Activated CD4-positive, alpha-beta T cell treated with anti-CD3 and anti-CD28 coated beads for 36 hours (primary cell): ENCODE data around the gene HIVEP2. TPM values are rescaled to one million over a fixed set of nuclear protein-coding genes. Genes with fewer than 3 reads are reported as not detected.
A peak's percentile ranks its signal among the peaks of the same experiment; 100 is the strongest.

Experiments
- ATAC-seq: fragments of 200-7000 bp; cut with Tn5 transposase; one replicate; pipeline ENCODE4 v1.10.0; 2021; ENCODE audit warnings: mild to moderate bottlenecking, moderate library complexity
- CTCF ChIA-PET: fragments of 350-600 bp; sonication (Branson Sonifier 250); formaldehyde crosslinking; loops from one replicate; lab custom pipeline; 2021; ENCODE audit warnings: antibody characterized with exemption; lab: Charles Lee
- POLR2A ChIA-PET: fragments of 350-600 bp; sonication (Branson Sonifier 250); formaldehyde crosslinking; loops from one replicate; lab custom pipeline; 2021; ENCODE audit warnings: antibody characterized with exemption, inconsistent platforms; lab: Charles Lee
- DNase-seq: peaks from one replicate; pipeline ENCODE4 v3.0.0-alpha.2; 2020
- H3K27ac Mint-ChIP-seq: one replicate; pipeline ENCODE4 v1.8.0; 2021; ENCODE audit warnings: mixed read lengths
- H3K27me3 Mint-ChIP-seq: one replicate; pipeline ENCODE4 v1.8.0; 2021; ENCODE audit warnings: mixed read lengths
- H3K36me3 Mint-ChIP-seq: one replicate; pipeline ENCODE4 v1.8.0; 2021; ENCODE audit warnings: low read depth, mixed read lengths
- H3K4me1 Mint-ChIP-seq: one replicate; pipeline ENCODE4 v1.8.0; 2021; ENCODE audit warnings: mixed read lengths
- H3K4me3 Mint-ChIP-seq: one replicate; pipeline ENCODE4 v1.8.0; 2021; ENCODE audit warnings: mild to moderate bottlenecking, moderate library complexity, mixed read lengths
- H3K9me3 Mint-ChIP-seq: one replicate; pipeline ENCODE4 v1.8.0; 2021; ENCODE audit warnings: low read depth, mixed read lengths
- intact Hi-C, 2 experiments: fragments of 100-400 bp; cut with DNase I in 1 of 2; cut with micrococcal nuclease in 1 of 2; formaldehyde crosslinking; loops; one replicate each; pipeline versions ENCODE4 v1.14.2 to v1.15.1; 2022 to 2024; cut with DNase I, micrococcal nuclease
- total RNA-seq, 2 experiments: library from RNA; stranded (reverse); gene quantifications; one replicate each; pipeline ENCODE4 v1.2.3, GENCODE V29; 2021

HIVEP2 gene
- total RNA-seq, 2 experiments from 2014 or later = 30.7 to 33.6 TPM

DNA sequence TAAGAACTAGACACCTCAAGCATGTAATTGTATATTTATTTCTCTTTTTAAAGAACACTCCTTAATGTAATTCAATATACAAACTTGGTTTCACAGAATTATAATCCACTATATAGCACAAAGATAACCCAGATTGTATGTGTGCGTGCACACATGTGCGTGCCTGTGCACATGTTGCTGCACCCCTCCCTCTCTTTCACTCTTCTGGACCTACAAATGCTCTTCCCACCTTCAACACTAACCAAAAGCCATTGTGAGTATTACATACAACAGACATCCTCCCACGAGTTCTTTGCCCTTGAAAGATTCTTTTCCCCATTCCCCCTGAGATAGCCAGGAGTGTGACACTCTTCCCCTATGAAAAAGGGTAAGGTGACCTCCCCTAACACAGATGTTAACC lies 193.5 kb downstream of the HIVEP2 start:
- no peaks in the 10 kb centered on the region for H3K27me3 Mint-ChIP-seq
- H3K36me3 Mint-ChIP-seq = peaks cover 27% of the 10 kb centered on the region

DNA sequence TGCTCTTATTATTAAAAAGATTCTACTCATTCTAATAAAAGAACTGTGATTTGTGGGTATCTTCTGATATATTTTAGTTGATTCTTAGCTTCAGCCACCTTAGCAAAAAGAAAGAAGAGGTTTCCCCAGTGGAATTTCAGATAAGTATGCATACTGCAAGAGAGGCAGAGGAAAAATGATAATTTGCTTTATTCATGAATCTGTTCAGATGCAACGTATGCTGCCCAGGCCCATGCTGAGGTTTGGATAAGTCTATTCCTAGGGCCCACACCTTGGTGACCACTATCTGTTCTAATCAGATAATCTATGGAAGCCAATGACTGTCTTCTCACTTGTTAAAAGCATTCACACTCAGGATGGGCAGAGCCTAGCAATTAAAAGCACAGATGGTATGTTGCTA lies 194.0 kb downstream of the HIVEP2 start:
- Mint-ChIP-seq H3K36me3 (peaks cover 23% of the 10 kb centered on the region), H3K27me3 (no peaks in the 10 kb centered on the region), H3K27ac (no peak overlapping the region), H3K9me3 (no peaks in the 10 kb centered on the region), H3K4me1 (peaks cover 22% of the 10 kb centered on the region), H3K4me3 (no peak overlapping the region)
- ATAC-seq (no peak), DNase-seq (no peak)
- POLR2A ChIA-PET = no interaction called here
- intact Hi-C loops = no loop called here
- CTCF ChIA-PET = interaction anchor here (1.0 to 1.5 kb wide), 2 partner anchors 10 to 14 kb away, joined by 3 to 4 read pairs; no protein-coding TSS in a partner anchor

More for the DNA sequence above, 193.5 kb downstream of the HIVEP2 start:
- ATAC-seq (no peak), DNase-seq (no peak)
- peaks cover 26% of the 10 kb centered on the region for H3K4me1 Mint-ChIP-seq
- H3K27ac Mint-ChIP-seq = peak overlapping the region; percentile 2
- H3K4me3 Mint-ChIP-seq = no peak overlapping the region
- intact Hi-C loops = no loop called here
- ChIA-PET CTCF (interaction anchor here (1.0 kb wide), 1 partner anchor 10 kb away, joined by 3 read pairs; no protein-coding TSS in a partner anchor), POLR2A (interaction anchor here (0.6 kb wide), 1 partner anchor 135 kb away, joined by 3 read pairs; no protein-coding TSS in a partner anchor)
- H3K9me3 Mint-ChIP-seq = no peaks in the 10 kb centered on the region

DNA sequence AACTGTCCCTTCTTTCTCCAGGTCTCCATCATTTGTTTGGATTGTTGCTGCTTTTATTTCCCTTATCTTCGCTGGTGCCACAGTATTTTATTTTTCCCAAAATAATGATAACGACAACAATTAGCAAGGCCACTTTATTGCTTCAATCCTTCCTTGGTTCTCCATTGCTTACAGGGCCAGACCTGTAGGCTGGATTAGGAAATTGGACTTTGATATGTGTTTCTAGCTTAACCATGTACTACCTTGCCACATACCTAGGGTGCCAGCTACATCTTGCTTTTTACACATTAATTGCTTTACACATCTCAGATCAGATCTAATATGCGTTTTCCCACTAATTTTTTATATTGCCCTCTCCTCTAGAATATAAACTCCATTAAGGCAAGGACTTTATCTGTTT lies 195.4 kb downstream of the HIVEP2 start:
- H3K27me3 Mint-ChIP-seq = no peaks in the 10 kb centered on the region
- H3K9me3 Mint-ChIP-seq = no peaks in the 10 kb centered on the region
- H3K27ac Mint-ChIP-seq = no peak overlapping the region
- H3K4me1 Mint-ChIP-seq = peaks cover 11% of the 10 kb centered on the region
- peaks cover 12% of the 10 kb centered on the region for H3K36me3 Mint-ChIP-seq
- ATAC-seq (no peak), DNase-seq (no peak)
- ChIA-PET CTCF (interaction anchor here (0.5 to 1.5 kb wide), 7 partner anchors 15 to 1565 kb away, joined by 3 to 5 read pairs (median 4); no protein-coding TSS in a partner anchor), POLR2A (interaction anchor here (0.5 kb wide), 1 partner anchor 108 kb away, joined by 13 read pairs; no protein-coding TSS in a partner anchor)
- no peak overlapping the region for H3K4me3 Mint-ChIP-seq
- intact Hi-C loops = no loop called here

DNA sequence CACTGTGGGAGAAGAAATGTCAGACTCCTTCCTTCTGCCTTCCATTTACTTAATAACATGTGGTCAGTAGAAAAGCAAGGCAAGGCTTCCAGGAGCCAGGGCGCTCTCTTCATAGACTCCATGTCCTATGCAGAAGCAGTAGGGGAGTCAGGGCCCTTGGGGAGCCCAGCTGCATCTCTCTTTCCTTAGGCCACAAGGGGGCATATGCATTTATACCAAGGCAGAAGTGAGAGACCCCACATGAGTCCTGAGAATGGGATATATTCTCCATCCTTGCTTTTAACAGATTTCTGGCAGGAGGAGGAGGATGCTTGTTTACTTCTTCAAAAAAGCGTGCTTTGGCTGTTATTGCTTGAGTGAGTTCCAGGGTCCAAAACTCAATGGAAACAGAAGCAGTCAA lies 198.5 kb downstream of the HIVEP2 start:
- Mint-ChIP-seq H3K27me3 (no peaks in the 10 kb centered on the region), H3K4me3 (no peak overlapping the region), H3K9me3 (no peaks in the 10 kb centered on the region), H3K27ac (no peak overlapping the region), H3K4me1 (peaks cover 11% of the 10 kb centered on the region), H3K36me3 (peaks cover 2% of the 10 kb centered on the region)
- intact Hi-C loops = no loop called here
- ChIA-PET CTCF (interaction anchor here (0.7 to 2.0 kb wide), 2 partner anchors 9 to 23 kb away, joined by 3 to 4 read pairs; no protein-coding TSS in a partner anchor), POLR2A (no interaction called here)
- peak; percentile 39 for DNase-seq
- ATAC-seq = peak; percentile 64

DNA sequence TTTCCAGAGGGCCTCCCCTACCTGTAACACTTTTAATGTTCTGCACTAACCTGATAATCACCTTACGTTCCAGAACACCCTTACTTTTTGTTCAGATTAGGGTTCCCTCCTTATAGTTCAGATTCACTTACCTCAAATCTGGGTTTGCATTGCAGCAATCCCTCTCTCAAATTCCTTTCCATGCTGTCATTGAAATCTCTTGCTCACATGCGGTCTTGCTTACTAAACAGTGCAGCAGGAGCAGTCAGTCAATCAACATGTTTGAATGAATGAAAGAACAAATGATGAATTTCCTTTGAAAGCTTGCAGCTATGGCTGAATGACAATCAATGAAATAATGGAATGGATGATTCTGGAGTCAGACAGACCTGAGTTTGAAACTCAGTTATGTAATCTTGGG lies 200.1 kb downstream of the HIVEP2 start:
- no peaks in the 10 kb centered on the region for H3K27me3 Mint-ChIP-seq
- no peak for ATAC-seq
- H3K36me3 Mint-ChIP-seq = no peaks in the 10 kb centered on the region
- no peak overlapping the region for H3K4me3 Mint-ChIP-seq
- no peaks in the 10 kb centered on the region for H3K9me3 Mint-ChIP-seq
- intact Hi-C loops = no loop called here
- no peak for DNase-seq
- H3K4me1 Mint-ChIP-seq = peaks cover 9% of the 10 kb centered on the region
- CTCF ChIA-PET = interaction anchor here (0.6 kb wide), 1 partner anchor 29 kb away, joined by 3 read pairs; no protein-coding TSS in a partner anchor
- POLR2A ChIA-PET = no interaction called here
- H3K27ac Mint-ChIP-seq = no peak overlapping the region

DNA sequence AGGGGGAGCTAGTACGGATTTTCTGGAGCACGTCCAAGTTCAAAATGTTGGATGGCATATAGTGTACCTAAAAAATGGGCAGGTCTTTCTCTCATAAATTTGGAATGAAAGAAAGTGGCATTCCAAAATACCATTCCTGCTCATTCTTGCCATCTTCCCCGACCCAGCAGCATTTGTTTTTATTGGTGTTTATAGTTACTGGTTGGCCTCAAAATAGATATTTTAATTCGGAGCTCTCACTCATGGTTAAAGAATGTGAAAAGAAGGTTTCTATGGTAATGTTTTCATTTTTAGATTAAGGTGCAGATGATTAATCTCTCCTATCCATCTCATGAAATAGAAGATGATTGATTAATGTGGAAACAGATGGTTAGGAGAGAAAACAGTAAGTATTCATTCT lies 204.5 kb downstream of the HIVEP2 start:
- POLR2A ChIA-PET = no interaction called here
- CTCF ChIA-PET = interaction anchor here (0.7 kb wide), 1 partner anchor 286 kb away, joined by 4 read pairs; no protein-coding TSS in a partner anchor
- DNase-seq (no peak), ATAC-seq (no peak)
- intact Hi-C loops = no loop called here
- Mint-ChIP-seq H3K4me1 (peaks cover 11% of the 10 kb centered on the region), H3K36me3 (no peaks in the 10 kb centered on the region), H3K4me3 (no peak overlapping the region), H3K27me3 (no peaks in the 10 kb centered on the region), H3K27ac (no peak overlapping the region), H3K9me3 (no peaks in the 10 kb centered on the region)

DNA sequence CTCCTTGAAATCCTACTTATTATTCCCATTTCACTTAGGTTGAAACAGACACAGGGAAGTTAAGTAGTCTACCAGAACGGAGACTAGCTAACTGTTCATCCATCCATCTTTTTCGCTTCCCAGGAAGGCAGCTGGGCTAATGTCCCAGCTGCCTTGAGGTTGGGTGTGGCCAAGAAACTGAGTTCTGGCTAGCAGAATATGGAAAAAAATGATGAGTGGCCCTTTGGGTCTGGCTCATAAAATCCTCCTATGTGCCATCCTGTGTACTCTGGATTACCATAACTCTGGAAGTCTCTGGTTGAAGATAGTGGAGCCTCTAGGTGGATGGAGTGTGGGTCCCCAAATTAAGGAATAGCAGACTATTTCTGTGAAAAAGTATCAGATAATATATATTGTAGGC lies 206.2 kb downstream of the HIVEP2 start:
- ATAC-seq (no peak), DNase-seq (no peak)
- POLR2A ChIA-PET = no interaction called here
- H3K4me3 Mint-ChIP-seq = no peak overlapping the region
- H3K27ac Mint-ChIP-seq = no peak overlapping the region
- intact Hi-C loops = no loop called here
- H3K9me3 Mint-ChIP-seq = no peaks in the 10 kb centered on the region
- H3K36me3 Mint-ChIP-seq = no peaks in the 10 kb centered on the region
- CTCF ChIA-PET = interaction anchor here (1.8 kb wide), 1 partner anchor 288 kb away, joined by 8 read pairs; no protein-coding TSS in a partner anchor
- H3K4me1 Mint-ChIP-seq = peaks cover 11% of the 10 kb centered on the region
- no peaks in the 10 kb centered on the region for H3K27me3 Mint-ChIP-seq

DNA sequence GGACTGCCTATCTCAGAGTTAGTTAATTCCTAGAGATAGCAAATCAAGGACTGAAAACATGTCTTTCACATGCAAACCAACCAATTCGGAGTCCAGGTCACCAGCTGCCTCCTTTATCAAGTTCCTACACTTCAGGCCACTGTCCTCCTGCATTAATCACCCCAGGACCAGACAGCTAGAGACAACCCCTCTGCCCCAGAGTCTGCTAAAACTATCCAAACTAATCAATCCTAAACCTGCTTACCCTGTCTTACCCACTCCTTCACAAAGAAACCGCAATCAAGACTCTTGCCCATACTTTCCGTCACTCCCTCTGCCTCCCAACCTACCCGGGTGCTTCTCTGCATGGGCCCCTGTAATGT lies 207.0 kb downstream of the HIVEP2 start:
- peak overlapping the region; percentile 82 for H3K27ac Mint-ChIP-seq
- ChIA-PET CTCF (interaction anchor here (1.0 to 1.8 kb wide), 3 partner anchors 14 to 289 kb away, joined by 3 to 8 read pairs (median 7); no protein-coding TSS in a partner anchor), POLR2A (no interaction called here)
- no peak overlapping the region for H3K4me3 Mint-ChIP-seq
- peaks cover 11% of the 10 kb centered on the region for H3K4me1 Mint-ChIP-seq
- DNase-seq = no peak
- intact Hi-C loops = no loop called here
- H3K9me3 Mint-ChIP-seq = peaks cover 2% of the 10 kb centered on the region
- peak; percentile 42 for ATAC-seq
- no peaks in the 10 kb centered on the region for H3K36me3 Mint-ChIP-seq
- H3K27me3 Mint-ChIP-seq = no peaks in the 10 kb centered on the region

DNA sequence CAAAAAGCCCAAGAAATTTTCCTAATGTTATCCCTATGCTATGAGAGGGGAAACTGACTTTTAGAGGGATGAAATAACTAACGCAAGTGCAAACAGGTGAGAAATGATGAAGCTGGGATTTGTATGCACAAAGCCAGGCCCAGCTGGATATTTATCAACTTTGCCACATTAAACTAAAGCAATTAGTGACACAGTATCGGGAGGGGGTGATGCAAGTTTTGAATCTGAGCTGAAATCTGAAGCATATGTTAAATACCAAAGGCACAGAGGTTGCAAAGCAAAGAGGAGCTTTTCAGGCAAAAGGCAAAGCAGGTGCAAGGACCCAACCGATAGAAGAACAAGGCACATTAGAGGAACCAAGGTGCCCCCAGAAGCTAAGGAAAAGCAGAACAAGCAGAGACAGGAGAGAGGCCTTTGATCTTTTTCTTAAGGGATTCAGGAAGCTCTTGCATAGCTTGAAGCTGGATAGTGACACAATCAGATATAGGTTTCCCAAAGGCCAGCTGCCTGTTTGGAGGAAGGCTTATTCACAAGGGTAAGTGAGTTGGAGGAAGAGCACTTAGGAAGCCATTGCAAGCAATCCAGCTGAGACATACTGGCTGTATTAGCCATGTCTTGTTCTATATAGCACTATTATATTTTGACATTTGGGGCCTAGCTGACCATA lies 207.5 kb downstream of the HIVEP2 start:
- H3K36me3 Mint-ChIP-seq = no peaks in the 10 kb centered on the region
- ATAC-seq = peak; percentile 76
- intact Hi-C loops = no loop called here
- DNase-seq = peak; percentile 31
- H3K27ac Mint-ChIP-seq = peak overlapping the region; percentile 82
- no peak overlapping the region for H3K4me3 Mint-ChIP-seq
- peaks cover 14% of the 10 kb centered on the region for H3K4me1 Mint-ChIP-seq
- POLR2A ChIA-PET = no interaction called here
- peaks cover 2% of the 10 kb centered on the region for H3K9me3 Mint-ChIP-seq
- CTCF ChIA-PET = interaction anchor here (0.7 to 1.8 kb wide), 9 partner anchors 9 to 289 kb away, joined by 3 to 8 read pairs (median 4); no protein-coding TSS in a partner anchor
- no peaks in the 10 kb centered on the region for H3K27me3 Mint-ChIP-seq

DNA sequence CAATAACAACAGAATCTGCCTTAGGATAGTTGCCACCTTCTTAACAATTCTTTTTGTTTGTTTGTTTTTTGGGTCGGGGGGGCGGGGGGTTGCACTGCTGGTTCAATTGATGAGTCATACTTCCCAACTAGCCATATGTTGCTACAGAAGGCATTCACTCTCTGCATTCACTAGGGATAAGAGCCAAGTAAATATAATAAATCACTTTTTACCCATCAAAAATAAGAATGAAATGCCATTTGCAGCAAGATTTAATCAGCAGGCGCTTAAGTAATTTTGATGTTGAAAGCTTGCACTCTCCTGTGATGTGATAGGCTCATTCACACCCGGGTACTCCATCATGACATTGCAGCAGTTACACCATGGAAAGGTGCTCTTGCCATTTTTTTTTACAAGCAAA lies 209.8 kb downstream of the HIVEP2 start:
- H3K36me3 Mint-ChIP-seq = no peaks in the 10 kb centered on the region
- peaks cover 19% of the 10 kb centered on the region for H3K4me1 Mint-ChIP-seq
- no peaks in the 10 kb centered on the region for H3K27me3 Mint-ChIP-seq
- DNase-seq (no peak), ATAC-seq (no peak)
- intact Hi-C loops = no loop called here
- POLR2A ChIA-PET = no interaction called here
- no peak overlapping the region for H3K27ac Mint-ChIP-seq
- CTCF ChIA-PET = interaction anchor here (1.1 kb wide), 1 partner anchor 527 kb away, joined by 3 read pairs; no protein-coding TSS in a partner anchor
- no peak overlapping the region for H3K4me3 Mint-ChIP-seq
- peaks cover 2% of the 10 kb centered on the region for H3K9me3 Mint-ChIP-seq

DNA sequence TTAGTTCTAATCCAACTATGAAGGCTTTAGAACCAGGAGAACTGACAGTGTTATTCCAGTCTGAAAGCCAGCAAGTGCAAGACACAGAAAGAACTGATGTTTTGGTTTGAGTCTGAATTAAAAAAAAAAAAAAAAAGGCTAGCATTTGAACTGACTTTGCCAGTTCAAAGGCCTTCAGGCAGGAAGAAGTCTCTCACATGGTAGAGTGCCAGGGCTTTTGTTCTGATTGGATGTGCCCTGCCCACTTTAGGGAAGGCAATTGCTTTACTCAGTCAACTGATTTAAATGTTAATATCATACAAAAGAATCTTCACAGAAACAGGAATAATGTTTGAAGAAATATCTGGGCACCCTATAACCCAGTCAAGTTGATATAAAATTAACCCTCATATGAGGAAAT lies 212.2 kb downstream of the HIVEP2 start:
- no peak overlapping the region for H3K4me3 Mint-ChIP-seq
- no peaks in the 10 kb centered on the region for H3K36me3 Mint-ChIP-seq
- H3K27me3 Mint-ChIP-seq = no peaks in the 10 kb centered on the region
- ChIA-PET CTCF (interaction anchor here (0.6 kb wide), 1 partner anchor 719 kb away, joined by 3 read pairs; no protein-coding TSS in a partner anchor), POLR2A (no interaction called here)
- peaks cover 30% of the 10 kb centered on the region for H3K4me1 Mint-ChIP-seq
- no peak overlapping the region for H3K27ac Mint-ChIP-seq
- intact Hi-C loops = no loop called here
- DNase-seq (no peak), ATAC-seq (no peak)
- H3K9me3 Mint-ChIP-seq = peaks cover 2% of the 10 kb centered on the region

DNA sequence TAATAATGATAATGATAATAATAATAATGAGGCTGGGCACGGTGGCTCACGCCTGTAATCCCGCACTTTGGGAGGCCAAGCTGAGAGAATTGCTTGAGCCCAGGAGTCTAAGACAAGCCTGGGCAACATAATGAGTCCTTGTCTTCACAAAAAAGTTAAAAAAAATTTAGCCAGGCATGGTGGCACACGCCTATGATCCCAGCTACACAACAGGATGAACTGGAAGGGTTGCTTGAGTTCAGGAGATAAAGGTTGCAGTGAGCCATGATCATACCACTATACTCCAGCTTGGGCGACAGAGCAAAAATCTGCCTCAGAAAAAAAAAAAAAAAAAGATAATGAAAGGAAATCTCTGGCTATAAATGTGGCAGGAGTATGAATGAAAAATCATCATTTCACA lies 213.4 kb downstream of the HIVEP2 start:
- ChIA-PET CTCF (no interaction called here), POLR2A (no interaction called here)
- H3K27me3 Mint-ChIP-seq = no peaks in the 10 kb centered on the region
- no peak overlapping the region for H3K4me3 Mint-ChIP-seq
- no peak for DNase-seq
- H3K9me3 Mint-ChIP-seq = peaks cover 2% of the 10 kb centered on the region
- intact Hi-C loops = no loop called here
- peaks cover 25% of the 10 kb centered on the region for H3K4me1 Mint-ChIP-seq
- no peak for ATAC-seq
- no peaks in the 10 kb centered on the region for H3K36me3 Mint-ChIP-seq
- no peak overlapping the region for H3K27ac Mint-ChIP-seq
